H1 (cell line): ENCODE measurements around the gene GALNTL6. TPM values are rescaled to one million over a fixed set of nuclear protein-coding genes. Genes with fewer than 3 reads are reported as not detected.

Source experiments
- ASH2L ChIP-seq: fragments of 200-600, 300-600 bp; sonication (generic); IDR thresholded peaks from one replicate; pipeline ENCODE4 v1.7.1; 2017; ENCODE audit warnings: low read length
- BACH1 ChIP-seq: IDR thresholded peaks from 2 replicates; pipeline ENCODE4 v1.6.1; 2012; ENCODE audit warnings: low read length, improper control_type of control experiment
- JUND ChIP-seq: IDR thresholded peaks from 2 replicates; pipeline ENCODE4 v1.6.1; 2011; ENCODE audit warnings: mild to moderate bottlenecking, improper control_type of control experiment, low read length
- KDM4A ChIP-seq: IDR thresholded peaks from one replicate; pipeline ENCODE4 v1.7.1; 2012; ENCODE audit warnings: low read depth, mild to moderate bottlenecking, moderate library complexity, low read length, inconsistent platforms; ENCODE audit not compliant: severe bottlenecking
- PHF8 ChIP-seq: fragments of 200-600 bp; sonication (generic); conservative IDR thresholded peaks from 2 replicates; pipeline ENCODE4 v1.7.1; 2012; ENCODE audit warnings: low read depth, mild to moderate bottlenecking, inconsistent platforms, low read length, moderate library complexity
- TCF12 ChIP-seq: IDR thresholded peaks from 2 replicates; pipeline ENCODE4 v1.6.1; 2011; ENCODE audit warnings: low read depth, mild to moderate bottlenecking, low read length
- polyA plus RNA-seq, 7 experiments: library from polyadenylated mRNA; depleted of rRNA in 3 of 7; stranded (reverse) in 5 of 7; unstranded in 2 of 7; fragments of >200 nt in 5 of 7; fragments of 200-250 nt in 2 of 7; gene quantifications; 1 replicate in 5 of 7; 2 replicates in 1 of 7; 4 replicates in 1 of 7; pipeline versions ENCODE4 v1.2.1 to v1.2.3, GENCODE V29; 2011 to 2013; ENCODE audit warnings: missing spikeins in 2 of 7, mixed read lengths in 2 of 7
- total RNA-seq: library from RNA; stranded (reverse); fragmentation: NEBNext Ultra II Directional; extraction: Animal tissue kit (Norgen Biotek cat#: 25700); gene quantifications from 2 replicates; pipeline ENCODE4 v1.2.1, GENCODE V29; 2021

GALNTL6 gene
- total and polyA plus RNA-seq, 2 of the 8 experiments (the other 6 are each of a cell fraction or from before 2014, with no cell fraction given), result 0.03 to 0.32 TPM

GRCh38 chr4:172996571-172997216 lies 1183.5 kb downstream of the GALNTL6 start (continued):
- TF ChIP-seq PHF8 (no peak), ASH2L (no peak), KDM4A (no peak), TCF12 (no peak), BACH1 (no peak), JUND (no peak)
